Sigmoid colon (tissue), 4 donors: Measurements from ENCODE around the gene MCC.

Source experiments
- EP300 ChIP-seq, 4 donors: sonication (generic); formaldehyde crosslinking; IDR thresholded peaks; one replicate each; pipeline ENCODE4 v1.6.1; 2017; ENCODE audit warnings: antibody characterized with exemption in 4 of 4
- POLR2A ChIP-seq, 2 donors: fragments of 450-650 bp; IDR thresholded peaks; one replicate each; pipeline ENCODE4 v1.6.1; 2016; ENCODE audit warnings: antibody characterized with exemption in 2 of 2, mild to moderate bottlenecking in 2 of 2, moderate library complexity in 2 of 2
- POLR2AphosphoS5 ChIP-seq, 4 donors: sonication (generic); formaldehyde crosslinking; IDR thresholded peaks; one replicate each; pipeline ENCODE4 v1.6.1; 2017; ENCODE audit warnings: antibody characterized with exemption in 4 of 4
- TF ChIP-seq, protein P1 (sequence below), 4 experiments: fragments of 450-650 bp in 3 of 4; fragments of 200-600 bp in 1 of 4; IDR thresholded peaks; one replicate each; pipeline ENCODE4 v1.5.1; 2016 to 2019; ENCODE audit warnings: antibody characterized with exemption in 4 of 4, mild to moderate bottlenecking in 3 of 4, moderate library complexity in 2 of 4

DNA sequence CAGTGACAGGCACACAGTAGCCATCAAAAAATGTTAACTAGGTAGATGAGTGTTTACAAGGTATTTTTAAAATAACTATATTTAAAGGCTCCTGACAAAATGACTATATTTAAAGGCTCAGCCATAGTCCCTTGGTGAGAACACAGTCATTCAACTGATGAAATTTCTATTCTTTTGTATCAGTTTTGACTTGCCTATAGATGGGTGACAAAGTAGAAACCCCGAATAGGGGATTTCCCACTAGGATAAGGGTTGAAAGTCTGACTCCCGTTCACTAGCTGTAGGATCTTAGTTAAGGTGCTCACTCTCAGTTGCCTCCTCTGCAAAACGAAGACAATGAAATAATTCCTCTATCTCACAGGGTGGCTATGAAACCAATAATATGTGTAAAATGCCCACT lies 271.7 kb downstream of the MCC start:
- no peak for TF ChIP-seq POLR2A (IDR thresholded peaks at IDR 0.05)
- TF ChIP-seq, protein P1, sequence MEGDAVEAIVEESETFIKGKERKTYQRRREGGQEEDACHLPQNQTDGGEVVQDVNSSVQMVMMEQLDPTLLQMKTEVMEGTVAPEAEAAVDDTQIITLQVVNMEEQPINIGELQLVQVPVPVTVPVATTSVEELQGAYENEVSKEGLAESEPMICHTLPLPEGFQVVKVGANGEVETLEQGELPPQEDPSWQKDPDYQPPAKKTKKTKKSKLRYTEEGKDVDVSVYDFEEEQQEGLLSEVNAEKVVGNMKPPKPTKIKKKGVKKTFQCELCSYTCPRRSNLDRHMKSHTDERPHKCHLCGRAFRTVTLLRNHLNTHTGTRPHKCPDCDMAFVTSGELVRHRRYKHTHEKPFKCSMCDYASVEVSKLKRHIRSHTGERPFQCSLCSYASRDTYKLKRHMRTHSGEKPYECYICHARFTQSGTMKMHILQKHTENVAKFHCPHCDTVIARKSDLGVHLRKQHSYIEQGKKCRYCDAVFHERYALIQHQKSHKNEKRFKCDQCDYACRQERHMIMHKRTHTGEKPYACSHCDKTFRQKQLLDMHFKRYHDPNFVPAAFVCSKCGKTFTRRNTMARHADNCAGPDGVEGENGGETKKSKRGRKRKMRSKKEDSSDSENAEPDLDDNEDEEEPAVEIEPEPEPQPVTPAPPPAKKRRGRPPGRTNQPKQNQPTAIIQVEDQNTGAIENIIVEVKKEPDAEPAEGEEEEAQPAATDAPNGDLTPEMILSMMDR (IDR thresholded peaks at IDR 0.05) = no peak
- no peak for TF ChIP-seq POLR2AphosphoS5 (IDR thresholded peaks at IDR 0.05)
- TF ChIP-seq EP300 (IDR thresholded peaks at IDR 0.05) = no peak
